IgD-negative memory B cell (primary cell): ENCODE results near the gene PACSIN2. TPM values are rescaled to one million over a fixed set of nuclear protein-coding genes. Genes with fewer than 3 reads are reported as not detected.
"Not testable (repeated sequence)": the region's sequence is repeated elsewhere in the genome, so short reads cannot be mapped to it uniquely, and the experiment has no call there.

ENCODE experiments used
- H3K27ac Mint-ChIP-seq, 3 donors: one replicate each; pipeline ENCODE4 v1.8.0; 2020 to 2022; ENCODE audit warnings: mild to moderate bottlenecking in 3 of 3, mixed read lengths in 3 of 3, moderate library complexity in 1 of 3
- H3K27me3 Mint-ChIP-seq: one replicate; pipeline ENCODE4 v1.8.0; 2021; ENCODE audit warnings: mixed read lengths
- H3K36me3 Mint-ChIP-seq: one replicate; pipeline ENCODE4 v1.8.0; 2020; ENCODE audit warnings: mild to moderate bottlenecking, mixed read lengths
- H3K4me1 Mint-ChIP-seq, 3 donors: one replicate each; pipeline ENCODE4 v1.8.0; 2020 to 2022; ENCODE audit warnings: mixed read lengths in 3 of 3, mild to moderate bottlenecking in 1 of 3
- H3K4me3 Mint-ChIP-seq, 4 donors: one replicate each; pipeline ENCODE4 v1.8.0; 2020 to 2022; ENCODE audit warnings: mild to moderate bottlenecking in 4 of 4, mixed read lengths in 4 of 4, moderate library complexity in 3 of 4
- H3K9me3 Mint-ChIP-seq, 3 donors: one replicate each; pipeline ENCODE4 v1.8.0; 2020 to 2021; ENCODE audit warnings: mixed read lengths in 3 of 3, mild to moderate bottlenecking in 1 of 3
- polyA plus RNA-seq: library from polyadenylated mRNA; unstranded; fragments of 300-500 nt; fragmentation: Illumina TruSeq; gene quantifications from one replicate; pipeline ENCODE4 v1.2.3, GENCODE V29; 2021

PACSIN2 gene
- polyA plus RNA-seq, 1 donor from 2014 or later: 31.5 TPM

- H3K4me3 Mint-ChIP-seq: peak overlapping the region in 1 of 4 donors; percentile 66
- peaks cover 12 to 33% (median 15%) of the 10 kb centered on the region in 3 donors for H3K4me1 Mint-ChIP-seq
Measured at GRCh38 chr22:42945027-42945426, 69.9 kb downstream of the PACSIN2 start.

GRCh38 chr22:42944409-42944808, 70.5 kb downstream of the PACSIN2 start:
- Mint-ChIP-seq H3K4me1 (peaks cover 12 to 37% (median 20%) of the 10 kb centered on the region in 3 donors), H3K36me3 (peaks cover 2% of the 10 kb centered on the region), H3K9me3 (no peaks in the 10 kb centered on the region), H3K27ac (peak overlapping the region in 1 of 3 donors; percentile 72), H3K27me3 (no peaks in the 10 kb centered on the region), H3K4me3 (no peak overlapping the region)

More at GRCh38 chr22:42945027-42945426, 69.9 kb downstream of the PACSIN2 start:
- Mint-ChIP-seq H3K27me3 (no peaks in the 10 kb centered on the region), H3K9me3 (no peaks in the 10 kb centered on the region), H3K27ac (peak overlapping the region in 2 of 3 donors; percentile 3 to 72), H3K36me3 (peaks cover 2% of the 10 kb centered on the region)

- Mint-ChIP-seq H3K4me1 (peaks cover 12 to 36% (median 19%) of the 10 kb centered on the region in 3 donors), H3K27me3 (no peaks in the 10 kb centered on the region), H3K27ac (peak overlapping the region in 1 of 3 donors; percentile 56), H3K36me3 (peaks cover 2% of the 10 kb centered on the region), H3K4me3 (no peak overlapping the region), H3K9me3 (no peaks in the 10 kb centered on the region)
Measured at GRCh38 chr22:42943981-42944380, 71.0 kb downstream of the PACSIN2 start.

- H3K9me3 Mint-ChIP-seq: no peaks in the 10 kb centered on the region
- no peak overlapping the region for H3K27ac Mint-ChIP-seq
- peaks cover 4% of the 10 kb centered on the region for H3K36me3 Mint-ChIP-seq
- H3K4me3 Mint-ChIP-seq: no peak overlapping the region
- H3K27me3 Mint-ChIP-seq: no peaks in the 10 kb centered on the region
- H3K4me1 Mint-ChIP-seq: peaks cover 24 to 43% (median 25%) of the 10 kb centered on the region in 3 donors
Measured at GRCh38 chr22:42942351-42942750, 72.6 kb downstream of the PACSIN2 start.

GRCh38 chr22:42939941-42940653, 74.9 kb downstream of the PACSIN2 start:
- Mint-ChIP-seq H3K36me3 (peaks cover 7% of the 10 kb centered on the region), H3K9me3 (no peaks in the 10 kb centered on the region), H3K4me3 (no peak overlapping the region), H3K4me1 (peaks cover 24 to 43% (median 31%) of the 10 kb centered on the region in 3 donors), H3K27me3 (peaks cover 3% of the 10 kb centered on the region), H3K27ac (peak overlapping the region in 1 of 3 donors; percentile 16)

GRCh38 chr22:42939451-42939881, 75.5 kb downstream of the PACSIN2 start:
- H3K27ac Mint-ChIP-seq: peak overlapping the region in 2 of 3 donors; percentile 16 to 35
- H3K27me3 Mint-ChIP-seq: peaks cover 3% of the 10 kb centered on the region
- peaks cover 7% of the 10 kb centered on the region for H3K36me3 Mint-ChIP-seq
- no peak overlapping the region for H3K4me3 Mint-ChIP-seq
- peaks cover 24 to 45% (median 34%) of the 10 kb centered on the region in 3 donors for H3K4me1 Mint-ChIP-seq
- no peaks in the 10 kb centered on the region for H3K9me3 Mint-ChIP-seq

GRCh38 chr22:42938976-42939375, 76.0 kb downstream of the PACSIN2 start:
- Mint-ChIP-seq H3K4me1 (peaks cover 24 to 50% (median 39%) of the 10 kb centered on the region in 3 donors), H3K27ac (peak overlapping the region in 1 of 3 donors; percentile 35), H3K4me3 (no peak overlapping the region), H3K9me3 (no peaks in the 10 kb centered on the region), H3K36me3 (peaks cover 7% of the 10 kb centered on the region), H3K27me3 (peaks cover 3% of the 10 kb centered on the region)

GRCh38 chr22:42938449-42938848, 76.5 kb downstream of the PACSIN2 start:
- peaks cover 7% of the 10 kb centered on the region for H3K36me3 Mint-ChIP-seq
- peaks cover 30 to 56% (median 44%) of the 10 kb centered on the region in 3 donors for H3K4me1 Mint-ChIP-seq
- peaks cover 3% of the 10 kb centered on the region for H3K27me3 Mint-ChIP-seq
- H3K9me3 Mint-ChIP-seq: no peaks in the 10 kb centered on the region
- peak overlapping the region in 1 of 3 donors; percentile 81 for H3K27ac Mint-ChIP-seq
- H3K4me3 Mint-ChIP-seq: no peak overlapping the region

- Mint-ChIP-seq H3K4me1 (peaks cover 36 to 66% (median 54%) of the 10 kb centered on the region in 3 donors), H3K36me3 (peaks cover 5% of the 10 kb centered on the region), H3K9me3 (no peaks in the 10 kb centered on the region), H3K27ac (peak overlapping the region; percentile 85 to 95 (median 90)), H3K4me3 (peak overlapping the region; percentile 58 to 91 (median 78)), H3K27me3 (peaks cover 3% of the 10 kb centered on the region)
Measured at GRCh38 chr22:42937164-42937843, 77.6 kb downstream of the PACSIN2 start.

GRCh38 chr22:42936680-42937079, 78.3 kb downstream of the PACSIN2 start:
- Mint-ChIP-seq H3K27ac (peak overlapping the region; percentile 85 to 95 (median 90)), H3K4me3 (peak overlapping the region; percentile 58 to 91 (median 78)), H3K4me1 (peaks cover 43 to 72% (median 59%) of the 10 kb centered on the region in 3 donors)
- not testable (repeated sequence) for H3K27me3 Mint-ChIP-seq, H3K9me3 Mint-ChIP-seq, H3K36me3 Mint-ChIP-seq

- H3K4me3 Mint-ChIP-seq: peak overlapping the region in 3 of 4 donors; percentile 84 to 91 (median 91)
- H3K9me3 Mint-ChIP-seq: no peaks in the 10 kb centered on the region
- H3K27ac Mint-ChIP-seq: peak overlapping the region; percentile 92 to 98 (median 98)
- H3K36me3 Mint-ChIP-seq: peaks cover 5% of the 10 kb centered on the region
- peaks cover 59 to 83% (median 66%) of the 10 kb centered on the region in 3 donors for H3K4me1 Mint-ChIP-seq
- peaks cover 3% of the 10 kb centered on the region for H3K27me3 Mint-ChIP-seq
Measured at GRCh38 chr22:42934338-42934737, 80.6 kb downstream of the PACSIN2 start.

- H3K4me1 Mint-ChIP-seq: peaks cover 65 to 82% (median 71%) of the 10 kb centered on the region in 3 donors
- H3K27me3 Mint-ChIP-seq: peaks cover 3% of the 10 kb centered on the region
- H3K27ac Mint-ChIP-seq: peak overlapping the region; percentile 92 to 98 (median 98)
- H3K4me3 Mint-ChIP-seq: peak overlapping the region; percentile 71 to 91 (median 90)
- no peaks in the 10 kb centered on the region for H3K9me3 Mint-ChIP-seq
- H3K36me3 Mint-ChIP-seq: peaks cover 5% of the 10 kb centered on the region
Measured at GRCh38 chr22:42933485-42934091, 81.4 kb downstream of the PACSIN2 start.

GRCh38 chr22:42932857-42933484, 82.0 kb downstream of the PACSIN2 start:
- Mint-ChIP-seq H3K36me3 (peaks cover 4% of the 10 kb centered on the region), H3K4me1 (peaks cover 58 to 79% (median 72%) of the 10 kb centered on the region in 3 donors), H3K4me3 (peak overlapping the region; percentile 71 to 91 (median 90)), H3K27me3 (peaks cover 3% of the 10 kb centered on the region), H3K27ac (peak overlapping the region; percentile 92 to 98 (median 98)), H3K9me3 (no peaks in the 10 kb centered on the region)

- peaks cover 3% of the 10 kb centered on the region for H3K36me3 Mint-ChIP-seq
- H3K4me1 Mint-ChIP-seq: peaks cover 50 to 74% (median 67%) of the 10 kb centered on the region in 3 donors
- peaks cover 3% of the 10 kb centered on the region for H3K27me3 Mint-ChIP-seq
- peak overlapping the region; percentile 73 to 91 (median 90) for H3K4me3 Mint-ChIP-seq
- peak overlapping the region; percentile 92 to 98 (median 98) for H3K27ac Mint-ChIP-seq
- no peaks in the 10 kb centered on the region for H3K9me3 Mint-ChIP-seq
Measured at GRCh38 chr22:42932197-42932519, 82.8 kb downstream of the PACSIN2 start.
